Smooth muscle cell (in vitro differentiated cells): ENCODE data around the gene CDK13. TPM values are rescaled to one million over a fixed set of nuclear protein-coding genes. Genes with fewer than 3 reads are reported as not detected.

Experiments used
- DNase-seq: peaks from one replicate; lab custom pipeline; 2025; ENCODE audit not compliant: unreplicated experiment; lab: John Stamatoyannopoulos, UW
- H2AFZ ChIP-seq: fragments of 200-600 bp; sonication (generic); 2 replicates; pipeline ENCODE4 v1.6.0; 2016; ENCODE audit warnings: antibody characterized with exemption, low read depth, mild to moderate bottlenecking
- H3F3A ChIP-seq: fragments of 200-600 bp; sonication (generic); 2 replicates; pipeline ENCODE4 v1.6.0; 2017; ENCODE audit warnings: antibody characterized with exemption, low read depth
- H3K27ac ChIP-seq: fragments of 200-600 bp; sonication (generic); 2 replicates; pipeline ENCODE4 v1.5.1; 2016; ENCODE audit warnings: low read depth, mild to moderate bottlenecking
- H3K27me3 ChIP-seq: fragments of 200-600 bp; sonication (generic); 2 replicates; pipeline ENCODE4 v1.6.1; 2016; ENCODE audit warnings: low read depth, mild to moderate bottlenecking
- H3K36me3 ChIP-seq: fragments of 200-600 bp; sonication (generic); 2 replicates; pipeline ENCODE4 v1.5.1; 2016; ENCODE audit warnings: low read depth
- H3K4me1 ChIP-seq: fragments of 200-600 bp; sonication (generic); 2 replicates; pipeline ENCODE4 v1.5.1; 2016; ENCODE audit warnings: low read depth
- H3K4me2 ChIP-seq: fragments of 200-600 bp; sonication (generic); 2 replicates; pipeline ENCODE4 v1.6.0; 2016; ENCODE audit warnings: mild to moderate bottlenecking
- H3K4me3 ChIP-seq: fragments of 200-600 bp; sonication (generic); 2 replicates; pipeline ENCODE4 v1.5.1; 2016; ENCODE audit warnings: mild to moderate bottlenecking
- H3K79me2 ChIP-seq: fragments of 200-600 bp; sonication (generic); 2 replicates; pipeline ENCODE4 v1.6.0; 2016; ENCODE audit warnings: low read depth, mild to moderate bottlenecking
- H3K9ac ChIP-seq: fragments of 200-600 bp; sonication (generic); 2 replicates; pipeline ENCODE4 v1.6.0; 2016; ENCODE audit warnings: low read depth
- H3K9me3 ChIP-seq: fragments of 200-600 bp; sonication (generic); replicated peaks from 2 replicates; pipeline ENCODE4 v1.5.1; 2016; ENCODE audit warnings: low read depth
- H4K20me1 ChIP-seq: fragments of 200-600 bp; sonication (generic); 2 replicates; pipeline ENCODE4 v1.6.0; 2016; ENCODE audit warnings: low read depth
- CTCF ChIP-seq: fragments of 200-600 bp; sonication (generic); IDR thresholded peaks from 2 replicates; pipeline ENCODE4 v1.5.1; 2017; ENCODE audit warnings: borderline replicate concordance, mild to moderate bottlenecking, antibody characterized with exemption; ENCODE audit not compliant: insufficient read depth, poor library complexity, severe bottlenecking
- WGBS: methylation state at CpG from one replicate; pipeline ENCODE4 v1.1.7; 2016; ENCODE audit warnings: low lambda C conversion rate; 5-methylcytosine and 5-hydroxymethylcytosine counted together
- polyA plus RNA-seq: library from polyadenylated mRNA; unstranded; fragments of >200 nt; fragmentation: Nextera tagmentation; extraction: Ambion mirVana; gene quantifications from 2 replicates; pipeline ENCODE4 v1.2.1, GENCODE V29; 2016
- total RNA-seq: library from RNA; depleted of rRNA; stranded (reverse); fragments of >200 nt; gene quantifications from 2 replicates; pipeline ENCODE4 v1.2.3, GENCODE V29; 2014

The CDK13 gene
- total and polyA plus RNA-seq, 2 experiments from 2014 or later, result 15.9 to 70.0 TPM

GRCh38 chr7:40000734-40001315 lies 50.8 kb downstream of the CDK13 start:
- no peak for DNase-seq
- Histone ChIP-seq H3K27ac (no peak overlapping the region), H3K27me3 (no peaks in the 10 kb centered on the region), H2AFZ (no peak overlapping the region), H3K9ac (no peak overlapping the region), H3K36me3 (peaks cover 10% of the 10 kb centered on the region), H3K4me2 (no peak overlapping the region), H3K4me3 (no peak overlapping the region), H3F3A (no peaks in the 10 kb centered on the region), H3K9me3 (no peaks in the 10 kb centered on the region), H3K79me2 (peaks cover 36% of the 10 kb centered on the region), H4K20me1 (peaks cover 41% of the 10 kb centered on the region), H3K4me1 (no peaks in the 10 kb centered on the region)
- TF ChIP-seq CTCF, result no peak
- WGBS, result 97% methylated on average over 6 of the region's 6 CpGs

GRCh38 chr7:40001649-40002048 lies 51.6 kb downstream of the CDK13 start:
- Histone ChIP-seq H3K27me3 (no peaks in the 10 kb centered on the region), H3F3A (no peaks in the 10 kb centered on the region), H4K20me1 (peaks cover 36% of the 10 kb centered on the region), H2AFZ (no peak overlapping the region), H3K79me2 (peaks cover 32% of the 10 kb centered on the region), H3K9ac (no peak overlapping the region), H3K27ac (no peak overlapping the region), H3K4me2 (no peak overlapping the region), H3K9me3 (no peaks in the 10 kb centered on the region), H3K36me3 (peaks cover 10% of the 10 kb centered on the region), H3K4me1 (no peaks in the 10 kb centered on the region), H3K4me3 (no peak overlapping the region)
- over 99% methylated on average over 3 of the region's 3 CpGs for WGBS
- no peak for DNase-seq
- no peak for TF ChIP-seq CTCF

GRCh38 chr7:40003597-40003996 lies 53.5 kb downstream of the CDK13 start:
- H3K27ac ChIP-seq, result no peak overlapping the region
- peaks cover 7% of the 10 kb centered on the region for H3K36me3 ChIP-seq
- no peaks in the 10 kb centered on the region for H3F3A ChIP-seq
- no peak overlapping the region for H3K4me3 ChIP-seq
- no peak for DNase-seq
- H3K9me3 ChIP-seq, result no peaks in the 10 kb centered on the region
- H3K4me2 ChIP-seq, result no peak overlapping the region
- no peaks in the 10 kb centered on the region for H3K4me1 ChIP-seq
- TF ChIP-seq CTCF, result no peak
- H3K9ac ChIP-seq, result no peak overlapping the region
- WGBS, result 92% methylated on average over 4 of the region's 4 CpGs
- H4K20me1 ChIP-seq, result peaks cover 39% of the 10 kb centered on the region
- H3K27me3 ChIP-seq, result no peaks in the 10 kb centered on the region
- no peak overlapping the region for H2AFZ ChIP-seq
- peaks cover 20% of the 10 kb centered on the region for H3K79me2 ChIP-seq

GRCh38 chr7:40008223-40008815 lies 58.3 kb downstream of the CDK13 start:
- Histone ChIP-seq H3K27ac (no peak overlapping the region), H3K79me2 (peaks cover 12% of the 10 kb centered on the region), H4K20me1 (peaks cover 40% of the 10 kb centered on the region), H3K4me1 (no peaks in the 10 kb centered on the region), H3K36me3 (no peaks in the 10 kb centered on the region), H3K9ac (no peak overlapping the region), H3F3A (no peaks in the 10 kb centered on the region), H3K9me3 (no peaks in the 10 kb centered on the region), H3K4me2 (no peak overlapping the region), H3K4me3 (no peak overlapping the region), H3K27me3 (no peaks in the 10 kb centered on the region), H2AFZ (no peak overlapping the region)
- DNase-seq, result no peak
- WGBS, result 81% methylated on average over 2 of the region's 2 CpGs
- TF ChIP-seq CTCF, result no peak
